Right atrium auricular region (tissue), 2 donors: Measurements from ENCODE around the gene METAP1D. TPM values are rescaled to one million over a fixed set of nuclear protein-coding genes. Genes with fewer than 3 reads are reported as not detected.

ENCODE experiments used
- DNase-seq: peaks from one replicate; pipeline ENCODE4 v3.0.0-alpha.2; 2019; ENCODE audit warnings: low spot score
- H3K27ac ChIP-seq, 2 donors: fragments of 200-600 bp; sonication (generic); 1 replicate in 1 of 2; 2 replicates in 1 of 2; pipeline ENCODE4 v1.5.1; 2016 to 2019
- H3K27me3 ChIP-seq, 2 donors: fragments of 200-600 bp; sonication (generic); one replicate each; pipeline versions ENCODE4 v1.5.1 to v1.6.0; 2017 to 2019
- H3K36me3 ChIP-seq: fragments of 200-600 bp; sonication (generic); one replicate; pipeline ENCODE4 v1.5.1; 2016
- H3K4me1 ChIP-seq, 2 donors: fragments of 200-600 bp; sonication (generic); one replicate each; pipeline versions ENCODE4 v1.5.1 to v1.6.0; 2017 to 2019
- H3K4me3 ChIP-seq, 2 donors: fragments of 200-600 bp; sonication (generic); 1 replicate in 1 of 2; 2 replicates in 1 of 2; pipeline ENCODE4 v1.5.1; 2017 to 2019; ENCODE audit warnings: mild to moderate bottlenecking in 1 of 2, moderate library complexity in 1 of 2
- H3K9me3 ChIP-seq, 2 donors: fragments of 200-600 bp; sonication (generic); one replicate each; pipeline ENCODE4 v1.5.1; 2019
- total RNA-seq, 2 donors: library from RNA; depleted of rRNA; stranded (reverse); fragments of >200 nt; gene quantifications; one replicate each; pipeline ENCODE4 v1.1.0, GENCODE V29; 2016
- TF ChIP-seq, protein P1 (sequence below), 2 donors: fragments of 200-600 bp; sonication (generic); IDR thresholded peaks; one replicate each; pipeline ENCODE4 v1.5.1; 2019; ENCODE audit warnings: antibody characterized with exemption in 2 of 2

METAP1D gene
- total RNA-seq, 2 donors from 2014 or later, result 2.3 to 4.7 TPM

GRCh38 chr2:172100935-172101820 lies 101.4 kb downstream of the METAP1D start:
- H3K27me3 ChIP-seq, result peaks cover 85 to 93% of the 10 kb centered on the region in 2 donors
- no peak overlapping the region for H3K27ac ChIP-seq
- TF ChIP-seq, protein P1, sequence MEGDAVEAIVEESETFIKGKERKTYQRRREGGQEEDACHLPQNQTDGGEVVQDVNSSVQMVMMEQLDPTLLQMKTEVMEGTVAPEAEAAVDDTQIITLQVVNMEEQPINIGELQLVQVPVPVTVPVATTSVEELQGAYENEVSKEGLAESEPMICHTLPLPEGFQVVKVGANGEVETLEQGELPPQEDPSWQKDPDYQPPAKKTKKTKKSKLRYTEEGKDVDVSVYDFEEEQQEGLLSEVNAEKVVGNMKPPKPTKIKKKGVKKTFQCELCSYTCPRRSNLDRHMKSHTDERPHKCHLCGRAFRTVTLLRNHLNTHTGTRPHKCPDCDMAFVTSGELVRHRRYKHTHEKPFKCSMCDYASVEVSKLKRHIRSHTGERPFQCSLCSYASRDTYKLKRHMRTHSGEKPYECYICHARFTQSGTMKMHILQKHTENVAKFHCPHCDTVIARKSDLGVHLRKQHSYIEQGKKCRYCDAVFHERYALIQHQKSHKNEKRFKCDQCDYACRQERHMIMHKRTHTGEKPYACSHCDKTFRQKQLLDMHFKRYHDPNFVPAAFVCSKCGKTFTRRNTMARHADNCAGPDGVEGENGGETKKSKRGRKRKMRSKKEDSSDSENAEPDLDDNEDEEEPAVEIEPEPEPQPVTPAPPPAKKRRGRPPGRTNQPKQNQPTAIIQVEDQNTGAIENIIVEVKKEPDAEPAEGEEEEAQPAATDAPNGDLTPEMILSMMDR (IDR thresholded peaks at IDR 0.05), result no peak
- H3K4me3 ChIP-seq, result no peak overlapping the region
- H3K4me1 ChIP-seq, result peaks cover 0 to 83% of the 10 kb centered on the region in 2 donors
- H3K9me3 ChIP-seq, result no peaks in the 10 kb centered on the region
- no peaks in the 10 kb centered on the region for H3K36me3 ChIP-seq
- DNase-seq, result no peak

- DNase-seq, result no peak
- Histone ChIP-seq H3K4me3 (peak overlapping the region; percentile 22 to 56), H3K4me1 (peaks cover 0 to 82% of the 10 kb centered on the region in 2 donors), H3K36me3 (no peaks in the 10 kb centered on the region), H3K27me3 (peaks cover 88 to 93% of the 10 kb centered on the region in 2 donors), H3K9me3 (no peaks in the 10 kb centered on the region), H3K27ac (no peak overlapping the region)
- TF ChIP-seq, protein P1 (IDR thresholded peaks at IDR 0.05), result no peak
These were observed 102.2 kb downstream of the METAP1D start for GRCh38 chr2:172101821-172102390.

- TF ChIP-seq, protein P1 (IDR thresholded peaks at IDR 0.05), result no peak
- H3K4me1 ChIP-seq, result peaks cover 0 to 76% of the 10 kb centered on the region in 2 donors
- no peak within 1 kb of the TSS for H3K27ac ChIP-seq
- no peaks in the 10 kb centered on the region for H3K9me3 ChIP-seq
- H3K4me3 ChIP-seq, result peak within 1 kb of the TSS; percentile 22 to 56
- DNase-seq, result peak; percentile 70
- peaks cover 87 to 91% of the 10 kb centered on the region in 2 donors for H3K27me3 ChIP-seq
- H3K36me3 ChIP-seq, result no peaks in the 10 kb centered on the region
These were observed 102.9 kb downstream of the METAP1D start, which contains the start of gene DLX2 for GRCh38 chr2:172102391-172103359. Gene DLX2 (minus strand): TSS chr2:172102900. CDS start chr2:172102538, 362 bp downstream.

- Histone ChIP-seq H3K27ac (no peak overlapping the region), H3K4me1 (peaks cover 0 to 79% of the 10 kb centered on the region in 2 donors)
- TF ChIP-seq, protein P1 (IDR thresholded peaks at IDR 0.05), result peak; percentile 44 to 87
These were observed 103.9 kb downstream of the METAP1D start for GRCh38 chr2:172103471-172104272.

More at GRCh38 chr2:172103471-172104272, 103.9 kb downstream of the METAP1D start:
- peaks cover 89 to 91% of the 10 kb centered on the region in 2 donors for H3K27me3 ChIP-seq
- peak overlapping the region in 1 of 2 donors; percentile 56 for H3K4me3 ChIP-seq
- H3K9me3 ChIP-seq, result no peaks in the 10 kb centered on the region
- DNase-seq, result peak; percentile 79
- no peaks in the 10 kb centered on the region for H3K36me3 ChIP-seq
